ENCODE measurements around the gene QPRT.
"Not testable (repeated sequence)": the region's sequence is repeated elsewhere in the genome, so short reads cannot be mapped to it uniquely, and the experiment has no call there.

QPRT gene

DNA sequence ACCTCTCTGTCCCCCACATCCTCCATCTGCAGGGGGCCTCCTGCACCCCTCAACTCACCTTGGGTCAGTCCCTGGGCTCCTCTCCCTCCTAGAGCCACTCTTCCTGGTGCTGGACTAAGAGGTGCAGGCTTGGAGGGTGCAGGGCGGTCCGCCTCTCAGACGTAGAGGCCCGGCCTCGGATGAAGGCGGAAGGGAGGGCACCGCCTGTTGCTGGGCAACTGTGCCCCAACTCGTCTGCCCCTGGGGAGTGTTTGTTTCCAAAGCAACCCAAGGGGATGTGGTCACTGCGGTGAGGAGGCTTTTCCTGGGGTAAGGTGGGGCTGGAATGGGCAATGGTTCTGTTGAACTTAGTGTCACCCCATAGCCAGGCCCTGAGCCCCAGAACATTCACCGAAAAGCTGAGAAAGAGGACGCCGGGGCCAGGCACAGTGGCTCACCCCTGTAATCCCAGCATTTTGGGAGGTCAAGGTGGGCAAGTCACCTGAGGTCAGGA lies 66.9 kb downstream of the QPRT start, which contains the start of gene C16orf54:
C16orf54 (minus strand) TSS at position 138 of the 493 bp plus-strand sequence. CDS start 1,039 bp downstream, outside the sequence.
- peak; percentile 54 to 76 for DNase-seq (ENCODE audit: low read depth in 2 of 2)

DNA sequence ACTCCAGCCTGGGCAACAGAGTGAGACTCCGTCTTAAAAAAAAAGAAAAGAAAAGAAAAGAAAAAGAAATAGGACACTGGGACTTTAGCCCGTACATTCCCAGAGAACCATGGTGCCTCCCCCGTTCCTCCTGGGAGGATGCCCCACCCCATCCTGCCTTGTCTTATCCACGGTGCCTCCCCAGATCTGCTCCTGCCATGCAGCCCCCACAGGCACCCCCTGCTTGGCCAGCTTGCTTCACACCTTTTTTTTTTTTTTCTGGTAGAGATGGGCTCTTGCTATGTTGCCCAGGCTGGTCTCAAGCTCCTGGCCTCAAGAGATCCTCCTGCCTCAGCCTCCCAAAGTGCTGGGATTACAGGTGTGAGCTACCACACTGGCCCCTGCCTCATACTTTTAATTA lies 67.5 kb downstream of the QPRT start:
- not testable (repeated sequence) for DNase-seq (ENCODE audit: low read depth in 2 of 2)

Data from activated CD4-positive, alpha-beta T cell treated with anti-CD3 and anti-CD28 coated beads for 24 hours (primary cell).